HepG2 (cell line): Measurements from ENCODE around the gene PLEKHA8. TPM values are rescaled to one million over a fixed set of nuclear protein-coding genes. Genes with fewer than 3 reads are reported as not detected.

Experiments
- FOXO4 ChIP-seq: sonication (generic); formaldehyde crosslinking; conservative IDR thresholded peaks from 2 replicates; pipeline ENCODE4 v1.8.1; 2023; ENCODE audit warnings: missing genetic modification reagents
- HNF1A ChIP-seq, 2 experiments: sonication (generic) in 1 of 2; formaldehyde crosslinking in 1 of 2; IDR thresholded peaks; 2 replicates each; pipeline versions ENCODE4 v1.4.0 to v1.6.1; 2016 to 2020; ENCODE audit warnings: borderline replicate concordance in 1 of 2, low read depth in 1 of 2, mild to moderate bottlenecking in 1 of 2, missing genetic modification reagents in 1 of 2
- KAT7 ChIP-seq: IDR thresholded peaks from 2 replicates; pipeline ENCODE4 v1.6.1; 2018; ENCODE audit warnings: borderline replicate concordance, missing compliant biosample characterization
- KDM5B ChIP-seq: sonication (generic); formaldehyde crosslinking; IDR thresholded peaks from 2 replicates; pipeline ENCODE4 v1.4.0; 2020; ENCODE audit warnings: missing genetic modification reagents, mild to moderate bottlenecking, borderline replicate concordance
- RAD21 ChIP-seq: fragments of 450-650 bp; formaldehyde crosslinking; IDR thresholded peaks from 2 replicates; pipeline ENCODE4 v1.5.0; 2020; ENCODE audit warnings: mild to moderate bottlenecking
- REL ChIP-seq: sonication (generic); formaldehyde crosslinking; conservative IDR thresholded peaks from 2 replicates; pipeline ENCODE4 v1.8.0; 2022; ENCODE audit warnings: mild to moderate bottlenecking, missing genetic modification reagents, moderate library complexity
- SAP130 ChIP-seq: IDR thresholded peaks from 2 replicates; pipeline ENCODE4 v1.6.1; 2016; ENCODE audit warnings: low read depth
- TCF7L2 ChIP-seq: IDR thresholded peaks from 2 replicates; pipeline ENCODE4 v1.6.1; 2011; ENCODE audit warnings: mild to moderate bottlenecking, low read depth, low read length, moderate library complexity
- ZFP1 ChIP-seq: IDR thresholded peaks from 2 replicates; pipeline ENCODE4 v1.6.1; 2016
- ZNF441 ChIP-seq: sonication (generic); formaldehyde crosslinking; IDR thresholded peaks from 2 replicates; pipeline ENCODE4 v1.7.0; 2021; ENCODE audit warnings: missing genetic modification reagents, borderline replicate concordance
- ZNF746 ChIP-seq: sonication (generic); formaldehyde crosslinking; IDR thresholded peaks from 2 replicates; pipeline ENCODE4 v1.8.0; 2022; ENCODE audit warnings: mild to moderate bottlenecking, missing genetic modification reagents
- ZNF790 ChIP-seq: sonication (generic); formaldehyde crosslinking; IDR thresholded peaks from 2 replicates; pipeline ENCODE4 v1.8.0; 2022; ENCODE audit warnings: missing genetic modification reagents, mild to moderate bottlenecking, borderline replicate concordance
- ZNF878 ChIP-seq: sonication (generic); formaldehyde crosslinking; IDR thresholded peaks from 2 replicates; pipeline ENCODE4 v1.8.1; 2023; ENCODE audit warnings: mild to moderate bottlenecking, missing genetic modification reagents, moderate library complexity
- polyA plus RNA-seq, 8 experiments: library from polyadenylated mRNA; depleted of rRNA in 3 of 8; stranded (reverse) in 7 of 8; unstranded in 1 of 8; fragments of >200 nt; fragmentation: Illumina TruSeq in 4 of 8; extraction: Trizol in 4 of 8; gene quantifications; 2 replicates each; pipeline versions ENCODE4 v1.2.1 to v1.2.3, GENCODE V29; 2011 to 2016; ENCODE audit warnings: low read depth in 4 of 8, missing spikeins in 1 of 8, mixed read lengths in 1 of 8; ENCODE audit not compliant: insufficient read depth in 1 of 8
- total RNA-seq, 5 experiments: library from RNA; depleted of rRNA; stranded (reverse); fragments of >200 nt; fragmentation: Illumina TruSeq; extraction: Trizol; gene quantifications; 2 replicates each; pipeline ENCODE4 v1.2.3, GENCODE V29; 2016; ENCODE audit warnings: low read depth in 1 of 5
- TF ChIP-seq, protein P1 (sequence below): sonication (generic); formaldehyde crosslinking; conservative IDR thresholded peaks from 2 replicates; pipeline ENCODE4 v1.4.0; 2020; ENCODE audit warnings: missing genetic modification reagents
- TF ChIP-seq, protein P2 (sequence below): sonication (generic); formaldehyde crosslinking; IDR thresholded peaks from 2 replicates; pipeline ENCODE4 v1.5.1; 2020; ENCODE audit warnings: mild to moderate bottlenecking, moderate library complexity, missing genetic modification reagents
- TF ChIP-seq, protein P3 (sequence below): IDR thresholded peaks from 2 replicates; pipeline ENCODE4 v1.6.1; 2016

Gene PLEKHA8
- total and polyA plus RNA-seq, 2 of the 13 experiments (the other 11 are each of a cell fraction or from before 2014, with no cell fraction given): 12.5 to 26.4 TPM

DNA sequence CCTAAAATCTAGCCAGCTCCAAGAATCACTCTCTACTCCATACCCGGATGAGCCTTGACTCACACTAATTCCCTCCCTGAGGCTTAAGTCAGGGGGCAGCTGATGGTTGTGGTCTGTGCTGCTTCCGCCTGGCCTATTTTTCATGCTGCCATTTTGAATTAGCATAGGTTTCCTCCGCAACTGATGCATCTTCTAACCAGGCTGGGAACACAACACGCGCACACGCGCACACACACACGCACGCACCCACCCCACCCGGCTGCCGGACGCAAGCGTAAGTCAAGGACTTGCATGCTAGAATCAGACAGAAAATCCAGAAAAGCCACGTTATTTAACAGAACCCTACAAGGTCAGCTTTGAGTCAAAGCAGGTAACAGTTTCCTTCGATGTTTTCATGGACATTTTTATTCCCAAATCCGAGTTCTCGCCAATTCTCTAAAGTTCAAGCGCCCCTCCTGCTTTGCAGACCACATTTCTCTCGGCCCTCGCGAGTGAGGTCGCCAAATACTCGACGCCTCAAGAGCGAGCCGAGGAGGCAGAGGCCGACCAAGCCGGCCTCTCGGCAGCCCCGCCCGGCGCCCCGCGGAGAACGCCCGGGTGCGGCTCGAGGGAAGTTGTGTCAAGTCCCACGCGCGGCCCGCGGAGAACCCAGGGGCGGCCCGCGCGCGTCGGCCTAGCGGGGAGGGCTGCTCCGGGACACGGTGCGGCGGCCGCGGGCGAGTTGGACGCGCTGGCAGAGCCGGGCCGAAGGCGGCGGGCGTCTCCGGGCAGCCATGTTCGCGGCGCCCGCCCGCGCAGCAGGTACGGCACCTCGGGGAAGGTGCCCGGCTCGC is 39.6 kb upstream of the PLEKHA8 start (continued):
- no peak for TF ChIP-seq HNF1A (IDR thresholded peaks at IDR 0.05; ENCODE audit: low read depth)
- TF ChIP-seq HNF1A (CRISPR knock-in tag; IDR thresholded peaks at IDR 0.05; ENCODE audit: borderline replicate concordance): no peak
- TF ChIP-seq, protein P1, sequence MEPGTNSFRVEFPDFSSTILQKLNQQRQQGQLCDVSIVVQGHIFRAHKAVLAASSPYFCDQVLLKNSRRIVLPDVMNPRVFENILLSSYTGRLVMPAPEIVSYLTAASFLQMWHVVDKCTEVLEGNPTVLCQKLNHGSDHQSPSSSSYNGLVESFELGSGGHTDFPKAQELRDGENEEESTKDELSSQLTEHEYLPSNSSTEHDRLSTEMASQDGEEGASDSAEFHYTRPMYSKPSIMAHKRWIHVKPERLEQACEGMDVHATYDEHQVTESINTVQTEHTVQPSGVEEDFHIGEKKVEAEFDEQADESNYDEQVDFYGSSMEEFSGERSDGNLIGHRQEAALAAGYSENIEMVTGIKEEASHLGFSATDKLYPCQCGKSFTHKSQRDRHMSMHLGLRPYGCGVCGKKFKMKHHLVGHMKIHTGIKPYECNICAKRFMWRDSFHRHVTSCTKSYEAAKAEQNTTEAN (CRISPR knock-in tag): 0 out of 2 replicates have a peak, but pooled peaks have one; percentile 10
- no peak for TF ChIP-seq ZFP1 (CRISPR knock-in tag)
- no peak for TF ChIP-seq ZNF441 (CRISPR knock-in tag)
- TF ChIP-seq, protein P2, sequence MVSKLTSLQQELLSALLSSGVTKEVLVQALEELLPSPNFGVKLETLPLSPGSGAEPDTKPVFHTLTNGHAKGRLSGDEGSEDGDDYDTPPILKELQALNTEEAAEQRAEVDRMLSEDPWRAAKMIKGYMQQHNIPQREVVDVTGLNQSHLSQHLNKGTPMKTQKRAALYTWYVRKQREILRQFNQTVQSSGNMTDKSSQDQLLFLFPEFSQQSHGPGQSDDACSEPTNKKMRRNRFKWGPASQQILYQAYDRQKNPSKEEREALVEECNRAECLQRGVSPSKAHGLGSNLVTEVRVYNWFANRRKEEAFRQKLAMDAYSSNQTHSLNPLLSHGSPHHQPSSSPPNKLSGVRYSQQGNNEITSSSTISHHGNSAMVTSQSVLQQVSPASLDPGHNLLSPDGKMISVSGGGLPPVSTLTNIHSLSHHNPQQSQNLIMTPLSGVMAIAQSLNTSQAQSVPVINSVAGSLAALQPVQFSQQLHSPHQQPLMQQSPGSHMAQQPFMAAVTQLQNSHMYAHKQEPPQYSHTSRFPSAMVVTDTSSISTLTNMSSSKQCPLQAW (CRISPR knock-in tag): no peak; the same call in 1 of the 2 replicates
- no peak for TF ChIP-seq RAD21 (CRISPR knock-in tag)
- peak; percentile 38; the same call in 1 of the 2 replicates for TF ChIP-seq REL (CRISPR knock-in tag)
- no peak for TF ChIP-seq ZNF790 (CRISPR knock-in tag)
- no peak for TF ChIP-seq ZNF746 (CRISPR knock-in tag)
- no peak; the same call in 1 of the 2 replicates for TF ChIP-seq KDM5B (CRISPR knock-in tag)
- 0 out of 2 replicates have a peak, but pooled peaks have one; percentile 51 for TF ChIP-seq ZNF878 (CRISPR knock-in tag)
- no peak for TF ChIP-seq TCF7L2
- peak; percentile 45 for TF ChIP-seq SAP130 (CRISPR knock-in tag)
- TF ChIP-seq FOXO4 (CRISPR knock-in tag): no peak
- no peak; the same call in 1 of the 2 replicates for TF ChIP-seq KAT7 (CRISPR knock-in tag)
- TF ChIP-seq, protein P3, sequence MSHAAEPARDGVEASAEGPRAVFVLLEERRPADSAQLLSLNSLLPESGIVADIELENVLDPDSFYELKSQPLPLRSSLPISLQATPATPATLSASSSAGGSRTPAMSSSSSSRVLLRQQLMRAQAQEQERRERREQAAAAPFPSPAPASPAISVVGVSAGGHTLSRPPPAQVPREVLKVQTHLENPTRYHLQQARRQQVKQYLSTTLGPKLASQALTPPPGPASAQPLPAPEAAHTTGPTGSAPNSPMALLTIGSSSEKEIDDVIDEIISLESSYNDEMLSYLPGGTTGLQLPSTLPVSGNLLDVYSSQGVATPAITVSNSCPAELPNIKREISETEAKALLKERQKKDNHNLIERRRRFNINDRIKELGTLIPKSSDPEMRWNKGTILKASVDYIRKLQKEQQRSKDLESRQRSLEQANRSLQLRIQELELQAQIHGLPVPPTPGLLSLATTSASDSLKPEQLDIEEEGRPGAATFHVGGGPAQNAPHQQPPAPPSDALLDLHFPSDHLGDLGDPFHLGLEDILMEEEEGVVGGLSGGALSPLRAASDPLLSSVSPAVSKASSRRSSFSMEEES (CRISPR knock-in tag): no peak
